Endometrial microvascular endothelial cells (primary cell): Measurements from ENCODE around the gene MAPK10. TPM values are rescaled to one million over a fixed set of nuclear protein-coding genes. Genes with fewer than 3 reads are reported as not detected.
"Not testable (repeated sequence)": the region's sequence is repeated elsewhere in the genome, so short reads cannot be mapped to it uniquely, and the experiment has no call there.

ENCODE experiments used
- in situ Hi-C: cut with HindIII; loops from 2 replicates; pipeline ENCODE4 v1.10.0; 2017; ENCODE audit warnings: low sequenced_read_pairs, low pct_unique_long_range_greater_than_20kb; ENCODE audit errors: inconsistent ontology term
- total RNA-seq: library from RNA; depleted of rRNA; stranded (reverse); fragments of >200 nt; gene quantifications from one replicate; pipeline ENCODE4 v1.2.3, GENCODE V29; 2015; ENCODE audit errors: inconsistent ontology term

MAPK10 gene
- total RNA-seq, 1 donor from 2014 or later: not detected

DNA sequence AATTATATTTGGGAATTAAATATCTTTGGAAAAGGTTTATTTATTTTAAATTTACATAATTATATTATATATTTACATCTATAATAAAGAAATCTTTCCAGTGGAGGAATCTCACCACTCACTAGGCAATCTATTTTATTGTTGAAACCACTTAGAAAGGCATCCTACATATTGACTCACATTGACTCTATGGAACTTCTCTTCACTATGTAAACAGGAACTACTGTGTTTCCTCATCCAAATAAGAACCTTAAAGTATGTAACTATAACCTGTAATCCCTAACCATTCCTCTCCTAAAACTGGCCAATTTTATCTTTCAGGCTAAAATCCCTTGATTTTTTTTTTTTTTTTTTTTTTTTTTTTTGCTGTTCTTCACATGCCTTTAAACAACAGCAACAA, 268.7 kb downstream of the MAPK10 start:
- in situ Hi-C loops: no loop called here

DNA sequence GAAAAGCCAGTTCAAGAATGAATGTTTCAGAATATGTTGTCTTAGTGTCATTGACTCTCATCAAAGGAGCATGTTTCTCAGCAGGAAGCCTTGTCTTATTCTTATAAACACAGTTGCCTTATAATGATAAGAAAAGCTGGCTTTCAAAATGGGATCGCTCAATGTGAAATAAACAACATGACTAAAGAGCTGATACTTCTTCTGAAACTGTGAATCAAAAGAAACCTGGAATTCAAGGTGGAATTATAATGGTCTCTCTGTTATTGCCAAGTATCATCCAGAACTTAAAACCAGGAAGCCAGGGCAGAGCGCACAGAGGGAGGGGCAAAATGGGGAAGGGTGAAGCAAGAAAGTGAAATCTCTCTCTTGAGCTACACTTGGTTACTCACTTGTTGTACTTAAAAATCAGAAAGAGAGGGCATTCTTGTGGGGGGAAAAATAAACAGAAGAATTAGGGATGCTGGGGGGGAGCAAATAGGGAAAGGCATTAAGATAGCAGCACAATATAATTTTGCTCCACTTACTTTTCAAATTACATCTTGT, 270.0 kb downstream of the MAPK10 start:
- in situ Hi-C loops: no loop called here

DNA sequence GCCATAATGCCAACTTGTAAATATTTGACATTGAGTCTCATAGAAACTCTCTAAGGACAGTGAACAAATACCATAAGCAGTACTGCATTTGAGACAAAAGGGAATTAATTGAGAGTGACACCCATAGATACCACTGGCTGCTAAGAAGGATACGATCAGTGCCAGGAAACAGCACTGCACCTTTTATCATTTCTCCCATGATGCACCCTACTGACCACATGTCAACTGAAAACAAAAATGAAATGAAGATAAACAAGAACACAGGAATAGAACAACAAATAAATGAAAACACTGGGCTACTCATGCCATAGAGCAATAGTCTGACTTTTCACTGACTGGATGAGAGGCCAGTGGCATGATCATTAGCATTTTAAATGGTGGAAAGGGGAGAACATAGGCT, 270.8 kb downstream of the MAPK10 start:
- in situ Hi-C loops: no loop called here

DNA sequence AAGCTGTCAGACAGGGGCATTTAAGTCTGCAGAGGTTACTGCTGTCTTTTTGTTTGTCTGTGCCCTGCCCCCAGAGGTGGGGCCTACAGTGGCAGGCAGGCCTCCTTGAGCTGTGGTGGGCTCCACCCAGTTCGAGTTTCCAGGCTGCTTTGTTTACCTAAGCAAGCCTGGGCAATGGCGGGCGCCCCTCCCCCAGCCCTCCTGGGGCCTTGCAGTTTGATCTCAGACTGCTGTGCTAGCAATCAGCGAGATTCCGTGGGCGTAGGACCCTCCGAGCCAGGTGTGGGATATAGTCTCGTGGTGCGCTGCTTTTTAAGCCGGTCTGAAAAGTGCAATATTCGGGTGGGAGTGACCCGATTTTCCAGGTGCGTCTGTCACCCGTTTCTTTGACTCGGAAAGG, 284.1 kb downstream of the MAPK10 start:
- in situ Hi-C loops: not testable (repeated sequence)

DNA sequence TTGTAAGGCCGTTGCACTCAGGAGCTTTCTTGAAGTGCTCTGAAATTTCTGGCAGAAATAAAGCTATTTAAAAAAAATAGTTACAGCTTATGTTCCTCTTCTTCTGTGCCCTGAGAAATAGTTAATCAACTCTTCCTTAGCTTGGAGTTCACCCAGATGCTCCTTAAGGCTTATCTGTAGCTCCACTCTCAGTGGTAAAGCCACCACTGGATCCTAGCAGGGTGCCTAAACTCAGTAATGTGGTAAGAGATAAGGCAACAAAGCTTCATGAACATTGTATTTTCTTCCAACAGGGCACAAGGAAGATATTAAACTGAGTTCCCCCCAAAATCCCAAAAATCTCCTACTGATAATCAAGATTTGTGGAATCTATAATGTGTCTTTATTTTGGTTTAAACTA, 299.5 kb downstream of the MAPK10 start:
- in situ Hi-C loops: no loop called here

DNA sequence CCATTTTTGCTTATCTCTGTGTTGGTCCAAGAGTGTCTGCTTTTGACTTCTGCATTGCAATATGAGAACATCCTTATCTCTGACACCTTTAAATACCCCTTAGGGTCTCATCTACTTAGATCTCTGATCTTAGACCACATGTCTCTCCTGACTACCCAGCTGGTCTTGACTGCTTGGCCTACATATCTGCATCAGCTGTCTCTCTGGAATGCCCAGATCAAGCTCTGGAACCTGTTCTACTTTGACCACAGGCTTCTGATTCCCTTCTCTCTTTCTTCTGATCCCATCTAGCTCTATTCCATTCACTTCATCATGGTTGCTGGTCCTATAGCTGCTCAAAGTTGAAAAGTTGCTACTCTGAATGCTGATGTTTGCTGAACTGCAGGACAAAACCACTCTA, 301.2 kb downstream of the MAPK10 start:
- in situ Hi-C loops: no loop called here

DNA sequence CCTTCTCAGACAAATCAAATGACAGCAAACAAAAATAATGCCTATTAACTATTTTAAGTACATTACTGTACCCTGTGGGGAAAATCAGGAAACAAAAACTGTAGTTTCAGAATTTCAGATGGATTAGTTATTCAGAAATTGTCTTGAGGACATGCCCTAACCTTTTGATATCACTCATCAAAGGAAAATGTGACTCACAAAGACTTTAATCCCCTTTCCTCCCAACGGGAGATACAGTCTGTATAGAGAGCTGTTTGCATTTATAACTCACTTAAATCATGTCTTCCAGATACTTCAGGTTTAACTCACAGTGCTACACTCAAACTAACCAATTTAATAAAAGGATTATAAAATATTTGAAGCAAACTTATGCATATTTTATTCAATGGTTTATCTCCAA, 304.0 kb downstream of the MAPK10 start:
- in situ Hi-C loops: no loop called here

DNA sequence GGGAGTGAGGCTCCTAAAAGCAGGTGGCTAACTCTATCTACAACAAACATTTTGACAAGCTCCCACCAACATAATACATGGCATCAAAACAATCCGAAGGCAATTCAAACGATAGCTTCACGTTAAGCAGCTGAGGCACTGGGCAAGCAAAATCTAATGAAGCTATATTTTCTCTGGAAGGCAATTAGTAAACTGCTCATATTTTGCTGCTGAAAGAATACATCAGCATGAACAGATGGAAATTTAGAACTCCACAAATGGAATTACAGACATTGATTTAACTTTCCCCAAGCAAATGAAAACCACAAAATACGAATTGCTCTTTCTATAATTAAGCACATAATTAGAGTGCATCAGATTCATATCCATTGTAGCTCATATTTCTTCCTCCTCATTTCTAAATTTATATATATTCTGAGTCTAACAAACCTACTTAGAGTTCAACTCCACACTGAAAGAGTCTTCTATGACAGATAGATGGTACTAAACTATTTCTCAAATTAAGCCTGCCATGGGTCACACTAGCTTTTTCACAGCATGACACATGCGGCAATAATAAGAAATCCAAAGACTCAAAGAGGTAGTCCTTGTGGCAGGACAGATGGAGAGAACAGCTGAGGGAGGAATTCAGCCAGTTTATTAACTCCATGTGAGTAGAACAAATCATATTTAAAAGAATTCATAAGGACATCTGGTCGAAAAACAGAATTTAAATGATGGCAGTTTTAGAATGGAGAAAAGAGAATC, 305.4 kb downstream of the MAPK10 start:
- in situ Hi-C loops: no loop called here

DNA sequence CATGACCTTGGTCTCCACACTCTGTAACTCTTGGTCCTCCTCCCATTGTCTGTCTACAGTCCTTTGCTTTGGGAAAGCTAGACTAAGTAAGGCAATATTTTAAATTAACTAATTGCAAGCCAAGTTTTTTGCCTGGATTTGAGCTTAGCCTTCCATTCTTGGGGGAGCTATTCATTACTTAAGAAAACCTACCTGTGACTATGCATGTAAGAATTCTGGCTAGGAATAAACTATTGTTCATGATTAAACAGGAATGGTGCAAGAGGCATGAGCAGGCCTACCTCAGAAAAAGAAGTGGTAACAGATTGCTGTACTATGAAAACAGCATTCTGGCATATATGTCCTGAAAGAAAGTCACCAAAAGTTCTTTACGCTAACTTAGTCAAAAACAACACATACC, 309.4 kb downstream of the MAPK10 start:
- in situ Hi-C loops: no loop called here

DNA sequence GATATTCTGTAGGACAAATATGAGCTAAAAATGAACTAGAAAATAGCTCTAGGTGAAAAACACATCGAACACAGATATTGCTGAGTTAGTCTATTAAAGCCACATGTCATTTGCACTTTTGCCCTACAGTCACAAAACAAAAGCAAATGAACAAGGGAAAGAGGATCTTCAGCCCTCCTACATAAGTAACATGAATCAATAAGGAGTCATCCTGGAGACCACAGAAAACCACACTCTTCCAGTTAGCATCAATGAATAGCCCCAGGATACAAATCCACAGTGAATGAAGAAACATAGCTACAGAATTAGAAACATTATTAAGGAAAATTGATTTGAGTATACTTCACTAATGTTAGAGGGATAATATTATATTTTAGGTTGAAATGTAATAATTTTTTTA, 311.4 kb downstream of the MAPK10 start:
- in situ Hi-C loops: no loop called here

DNA sequence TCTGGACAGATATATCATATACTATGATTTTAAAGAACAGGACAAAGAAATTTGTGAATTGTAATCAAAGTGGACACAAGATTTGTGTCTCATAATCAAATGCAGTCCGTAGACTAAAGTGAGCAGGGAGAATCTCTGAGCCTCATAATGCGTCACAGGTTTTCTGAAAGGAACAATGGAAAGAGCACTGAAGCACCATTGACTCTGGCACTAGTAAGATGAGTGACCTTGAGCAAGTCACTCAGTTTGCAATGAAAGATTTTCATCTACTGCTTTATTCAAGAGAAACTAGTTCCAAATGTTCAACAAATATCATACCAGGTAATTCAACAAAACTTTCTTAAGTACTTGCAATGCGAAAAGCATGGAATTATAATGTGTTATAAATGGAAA, 315.3 kb downstream of the MAPK10 start:
- in situ Hi-C loops: no loop called here

DNA sequence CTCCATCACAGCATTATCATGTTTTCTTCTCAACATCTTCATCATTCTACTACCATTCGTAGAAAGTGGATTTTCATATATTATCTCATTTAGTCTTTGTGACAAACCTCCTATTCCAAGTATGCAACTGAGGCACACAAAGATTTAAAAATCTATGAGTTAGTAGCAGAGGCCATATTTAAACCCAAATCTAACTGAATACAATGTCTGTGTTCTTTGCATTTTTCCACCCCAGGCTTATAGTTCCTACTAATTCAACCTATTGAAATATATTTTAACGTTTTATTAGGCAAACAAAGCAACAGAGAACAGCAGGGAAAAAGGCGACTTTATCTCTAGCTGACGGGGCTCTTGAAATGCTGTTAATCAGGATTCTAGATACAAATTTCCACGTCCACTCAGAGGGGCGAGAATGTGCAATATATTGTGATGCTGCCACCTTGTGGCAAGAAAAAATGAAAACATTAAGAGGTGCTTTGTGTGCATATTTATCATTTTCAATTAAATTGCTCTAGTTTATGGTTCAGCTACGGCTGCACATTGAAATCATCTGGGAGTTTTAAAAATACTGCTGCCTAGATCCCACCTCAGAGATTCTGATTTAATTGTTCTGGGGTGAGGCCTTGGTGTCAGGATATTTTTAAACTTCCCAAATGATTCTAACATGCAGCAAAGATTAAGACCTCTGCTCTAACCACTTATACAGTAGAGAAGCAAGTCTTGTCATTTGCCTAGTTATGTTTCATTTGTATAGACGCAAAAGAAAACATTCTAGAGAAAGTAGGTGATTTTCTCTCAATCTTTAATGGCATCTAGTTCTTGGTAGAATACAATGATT, 315.9 kb downstream of the MAPK10 start:
- in situ Hi-C loops: no loop called here

DNA sequence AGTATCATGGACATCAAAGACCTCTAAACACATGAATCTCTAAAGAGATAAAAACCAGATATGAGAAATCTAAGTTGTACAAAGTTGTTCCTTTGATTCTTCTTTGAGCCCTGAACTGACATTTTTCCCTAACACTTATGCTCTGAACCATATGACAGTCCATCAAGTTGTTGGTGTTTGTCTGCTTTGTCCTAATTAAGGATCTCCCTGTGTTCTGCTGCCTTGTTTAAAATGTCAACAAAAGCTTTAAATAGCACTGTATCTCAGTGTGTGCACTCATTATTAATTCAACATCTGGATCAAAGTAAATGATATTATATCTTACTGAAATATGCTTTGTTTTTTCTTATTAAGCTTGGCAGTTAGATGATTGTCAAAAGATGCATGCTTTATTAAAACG, 321.8 kb downstream of the MAPK10 start:
- in situ Hi-C loops: no loop called here

DNA sequence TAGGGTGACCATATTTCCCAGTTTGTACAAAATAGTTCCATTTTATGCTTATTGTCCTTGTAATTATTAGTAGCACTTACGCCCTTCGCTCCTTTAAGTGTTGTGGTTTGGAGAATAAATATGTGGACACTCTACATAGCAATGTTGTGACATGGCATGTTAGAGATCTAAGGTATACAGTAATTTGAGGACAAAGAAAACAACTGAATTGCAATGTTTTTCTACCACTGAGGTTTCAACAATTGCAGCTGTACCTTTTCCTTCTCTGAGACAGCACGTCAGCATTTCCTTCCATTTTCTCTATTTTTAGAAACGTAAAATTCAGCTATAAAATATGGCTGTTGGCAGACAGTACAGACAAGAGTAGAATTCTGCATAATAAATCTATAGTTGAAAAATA, 323.1 kb downstream of the MAPK10 start:
- in situ Hi-C loops: no loop called here

DNA sequence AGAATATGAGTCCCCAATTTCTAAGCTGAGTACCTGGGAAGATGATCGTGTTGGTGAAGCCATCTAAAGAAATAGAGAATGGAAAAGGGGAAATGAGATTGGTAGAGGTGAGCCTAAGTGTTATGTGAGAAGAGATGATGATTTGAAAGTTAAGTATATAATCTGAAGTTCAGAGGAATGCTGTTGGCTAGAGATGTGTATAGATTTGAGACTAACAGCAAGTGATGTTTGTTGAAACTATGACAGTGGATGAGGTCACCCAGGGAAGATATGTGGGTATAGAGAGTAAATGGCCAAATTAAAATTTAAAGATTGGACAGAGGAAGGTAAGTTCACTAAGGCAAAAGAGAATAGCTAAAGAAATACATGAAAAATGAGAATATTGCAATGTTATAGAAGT, 324.2 kb downstream of the MAPK10 start:
- in situ Hi-C loops: no loop called here

DNA sequence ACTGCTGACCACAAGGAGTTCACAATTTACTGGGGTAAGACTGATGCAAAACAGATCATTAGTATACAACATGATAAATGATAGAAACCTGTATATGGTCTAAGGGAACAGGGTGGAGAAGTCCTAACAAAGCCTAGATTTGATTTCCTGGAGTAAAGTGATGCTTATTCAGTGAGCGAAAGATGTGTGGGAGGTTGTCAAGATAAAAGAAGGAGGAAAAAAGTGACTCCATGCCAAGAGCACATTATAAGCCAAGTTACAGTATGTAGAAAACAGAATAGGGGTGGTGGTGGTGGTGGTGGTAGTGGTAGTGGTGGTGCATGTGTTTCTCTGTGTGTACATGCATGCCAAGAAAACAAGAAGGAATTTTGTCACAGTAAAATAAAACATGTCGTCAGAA, 325.2 kb downstream of the MAPK10 start:
- in situ Hi-C loops: no loop called here

DNA sequence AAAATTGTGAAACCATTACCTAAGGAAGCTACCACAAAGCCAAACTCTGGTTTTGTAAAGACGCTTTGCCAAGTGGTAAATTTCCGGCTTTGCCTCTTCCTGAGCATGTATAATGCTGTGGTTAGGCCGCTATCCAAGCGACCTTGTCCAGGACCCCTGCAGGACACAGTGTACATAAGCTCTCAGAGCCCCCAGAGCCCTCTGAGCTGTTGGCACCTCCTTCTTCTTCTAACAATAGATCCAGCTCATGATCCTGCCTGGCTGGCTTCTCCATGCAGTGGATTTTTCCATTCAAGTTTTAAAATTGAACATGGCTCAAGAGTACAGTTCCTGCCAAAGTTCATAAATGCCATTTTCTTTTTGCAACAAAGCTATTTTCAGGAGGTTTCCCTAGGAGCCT, 326.7 kb downstream of the MAPK10 start:
- in situ Hi-C loops: no loop called here

DNA sequence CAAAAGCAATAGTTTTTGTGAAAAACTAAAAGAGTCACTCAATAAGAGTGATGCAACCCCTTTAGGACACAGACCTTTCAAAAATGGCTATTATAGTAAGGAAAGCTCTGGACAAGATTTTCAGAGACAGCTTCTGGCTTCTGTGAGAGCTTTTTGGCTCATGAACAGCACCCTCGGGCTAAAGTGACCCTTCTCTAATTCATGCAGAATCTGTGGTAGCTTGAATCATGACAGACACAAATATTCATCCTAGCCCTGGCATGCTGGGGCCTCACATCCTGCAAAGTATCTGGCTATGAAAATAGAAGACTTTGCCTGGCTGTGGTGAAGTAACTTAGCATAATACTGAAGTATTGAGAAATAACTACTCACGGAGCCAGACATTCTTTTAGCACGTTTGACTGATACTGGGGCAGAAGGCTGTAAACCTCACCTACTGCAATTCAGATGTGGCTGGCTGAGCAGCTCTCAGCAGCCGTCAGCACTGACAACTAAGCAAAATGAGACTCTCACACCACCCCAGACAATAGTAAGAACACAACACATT, 327.3 kb downstream of the MAPK10 start:
- in situ Hi-C loops: no loop called here

DNA sequence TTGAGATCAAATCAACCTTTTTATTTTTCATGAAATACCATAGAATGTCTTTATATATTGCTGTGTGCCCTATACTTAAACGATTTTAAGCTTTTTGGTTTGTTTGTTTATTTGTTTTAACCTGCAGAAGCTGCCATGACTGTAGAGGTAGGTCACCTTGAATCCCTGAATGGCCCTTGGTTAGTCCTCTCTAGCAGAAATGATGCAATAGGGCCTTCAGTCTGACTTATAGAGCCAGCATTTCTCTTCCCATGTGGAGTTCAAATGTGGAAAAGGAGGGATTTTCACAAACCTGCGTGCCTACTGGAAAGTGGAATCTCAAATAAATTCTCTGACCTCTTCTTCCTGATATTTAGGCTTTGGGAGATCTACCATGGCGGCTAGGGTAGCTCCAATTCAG, 327.9 kb downstream of the MAPK10 start:
- in situ Hi-C loops: no loop called here

DNA sequence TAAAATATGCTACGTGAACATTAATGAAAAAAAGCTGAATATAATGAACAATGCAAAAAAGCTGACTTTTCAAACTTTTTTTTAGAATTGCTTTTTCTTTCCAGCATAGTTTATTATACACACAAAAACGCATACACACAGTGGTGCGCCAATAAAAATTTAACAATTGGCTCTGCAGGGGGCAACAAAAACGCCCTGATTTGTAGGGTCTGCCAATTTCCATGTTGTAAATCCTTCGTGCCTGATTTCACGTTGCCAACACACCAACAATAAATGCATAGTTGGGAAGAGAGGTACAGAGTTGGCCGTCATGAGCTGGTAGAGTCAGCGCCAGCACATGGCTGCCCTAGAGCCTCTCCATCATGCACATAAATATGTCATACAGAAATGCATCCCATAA, 333.1 kb downstream of the MAPK10 start:
- in situ Hi-C loops: no loop called here
